Naive B cell (primary cell): ENCODE results near the gene SFSWAP. TPM values are rescaled to one million over a fixed set of nuclear protein-coding genes. Genes with fewer than 3 reads are reported as not detected.
A peak's percentile ranks its signal among the peaks of the same experiment; 100 is the strongest.
"Not testable (repeated sequence)": the region's sequence is repeated elsewhere in the genome, so short reads cannot be mapped to it uniquely, and the experiment has no call there.

Source experiments
- ATAC-seq, 2 donors: fragments of 150-1000 bp; cut with Tn5 transposase; 2 replicates each; pipeline ENCODE4 v1.10.0; 2021; ENCODE audit warnings: low read depth in 2 of 2, mild to moderate bottlenecking in 2 of 2, moderate library complexity in 2 of 2
- DNase-seq: peaks from one replicate; pipeline ENCODE4 v3.0.0; 2022
- H3K27ac Mint-ChIP-seq, 6 donors: one replicate each; pipeline ENCODE4 v1.8.0; 2020 to 2022; ENCODE audit warnings: mild to moderate bottlenecking in 6 of 6, mixed read lengths in 6 of 6, moderate library complexity in 5 of 6, inconsistent platforms in 2 of 6
- H3K27me3 Mint-ChIP-seq, 3 donors: one replicate each; pipeline ENCODE4 v1.8.0; 2021 to 2022; ENCODE audit warnings: mixed read lengths in 3 of 3, mild to moderate bottlenecking in 1 of 3
- H3K36me3 Mint-ChIP-seq, 2 donors: one replicate each; pipeline ENCODE4 v1.8.0; 2020 to 2022; ENCODE audit warnings: mixed read lengths in 2 of 2, inconsistent platforms in 1 of 2, mild to moderate bottlenecking in 1 of 2
- H3K4me1 Mint-ChIP-seq, 3 donors: one replicate each; pipeline ENCODE4 v1.8.0; 2020 to 2022; ENCODE audit warnings: mixed read lengths in 3 of 3, inconsistent platforms in 1 of 3, mild to moderate bottlenecking in 1 of 3, moderate library complexity in 1 of 3
- H3K4me3 Mint-ChIP-seq, 8 donors: one replicate each; pipeline ENCODE4 v1.8.0; 2020 to 2022; ENCODE audit warnings: mild to moderate bottlenecking in 8 of 8, mixed read lengths in 8 of 8, moderate library complexity in 8 of 8, inconsistent platforms in 2 of 8
- H3K9me3 Mint-ChIP-seq, 7 donors: one replicate each; pipeline ENCODE4 v1.8.0; 2020 to 2022; ENCODE audit warnings: mixed read lengths in 7 of 7, mild to moderate bottlenecking in 5 of 7, inconsistent platforms in 2 of 7, moderate library complexity in 1 of 7
- polyA plus RNA-seq, 6 donors: library from polyadenylated mRNA; unstranded; fragments of 300-500 nt; fragmentation: Illumina TruSeq; gene quantifications; one replicate each; pipeline ENCODE4 v1.2.3, GENCODE V29; 2021; ENCODE audit warnings: low read depth in 6 of 6

SFSWAP gene
- 10 to 100 TPM in 5 of 6 donors, 1 to 10 TPM in 1; 10.0 to 33.5 (median 19.0) TPM for polyA plus RNA-seq

DNA sequence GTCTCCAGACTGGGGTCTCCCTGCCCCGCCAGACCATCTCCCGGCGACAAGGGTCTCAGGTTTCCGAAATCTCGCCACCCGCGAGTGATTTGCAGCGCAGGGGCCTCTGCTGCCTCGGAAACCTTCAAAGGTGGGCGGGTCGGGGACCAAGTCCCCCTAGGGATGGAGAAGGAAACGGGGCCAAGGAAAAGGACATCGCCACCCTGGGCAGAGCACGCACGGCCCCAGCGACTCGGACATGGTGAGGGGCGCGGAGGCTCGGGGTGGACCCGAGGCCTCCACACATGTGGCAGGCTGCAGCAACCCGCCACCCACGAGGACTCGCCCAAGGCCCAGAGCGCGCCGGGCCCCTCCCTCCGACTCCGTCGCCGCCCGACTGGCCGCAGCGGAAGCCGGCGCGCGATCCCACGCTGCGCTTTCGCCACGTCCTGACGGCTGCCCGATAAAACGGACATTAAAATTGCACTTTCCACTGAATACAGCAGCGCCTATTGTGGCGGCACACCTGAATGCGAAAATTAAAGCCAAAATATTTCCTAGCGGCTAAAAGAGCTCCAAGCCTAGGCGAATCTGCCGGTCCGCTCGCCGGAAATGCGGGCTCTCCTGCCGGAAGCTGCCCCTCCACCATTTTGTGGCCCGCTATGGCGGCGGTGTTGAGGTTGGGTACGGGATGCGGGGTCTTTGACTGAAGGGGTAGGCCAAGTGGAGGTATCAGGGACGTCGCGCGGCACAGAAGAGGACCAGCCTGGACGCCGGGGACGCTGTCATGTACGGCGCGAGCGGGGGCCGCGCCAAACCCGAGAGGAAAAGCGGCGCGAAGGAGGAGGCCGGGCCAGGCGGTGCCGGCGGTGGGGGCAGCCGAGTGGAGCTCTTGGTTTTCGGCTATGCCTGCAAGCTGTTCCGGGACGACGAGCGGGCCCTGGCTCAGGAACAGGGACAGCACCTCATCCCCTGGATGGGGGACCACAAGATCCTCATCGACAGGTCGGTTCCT is at the start of gene SFSWAP:
SFSWAP (plus strand) TSS at position 627 of the 994 bp plus-strand sequence; CDS start at position 767, 140 bp downstream.
- H3K9me3 Mint-ChIP-seq: peaks cover 0 to 3% (median 1%) of the 10 kb centered on the region in 7 donors
- peaks cover 21 to 26% (median 22%) of the 10 kb centered on the region in 3 donors for H3K4me1 Mint-ChIP-seq
- DNase-seq: peak; percentile 81
- H3K27ac Mint-ChIP-seq: peak within 1 kb of the TSS; percentile 94 to 99 (median 99)
- no peaks in the 10 kb centered on the region for H3K27me3 Mint-ChIP-seq
- H3K36me3 Mint-ChIP-seq: peaks cover 0 to 17% of the 10 kb centered on the region in 2 donors
- ATAC-seq: peak; percentile 92
- H3K4me3 Mint-ChIP-seq: peak within 1 kb of the TSS; percentile 95 to 99 (median 97)

DNA sequence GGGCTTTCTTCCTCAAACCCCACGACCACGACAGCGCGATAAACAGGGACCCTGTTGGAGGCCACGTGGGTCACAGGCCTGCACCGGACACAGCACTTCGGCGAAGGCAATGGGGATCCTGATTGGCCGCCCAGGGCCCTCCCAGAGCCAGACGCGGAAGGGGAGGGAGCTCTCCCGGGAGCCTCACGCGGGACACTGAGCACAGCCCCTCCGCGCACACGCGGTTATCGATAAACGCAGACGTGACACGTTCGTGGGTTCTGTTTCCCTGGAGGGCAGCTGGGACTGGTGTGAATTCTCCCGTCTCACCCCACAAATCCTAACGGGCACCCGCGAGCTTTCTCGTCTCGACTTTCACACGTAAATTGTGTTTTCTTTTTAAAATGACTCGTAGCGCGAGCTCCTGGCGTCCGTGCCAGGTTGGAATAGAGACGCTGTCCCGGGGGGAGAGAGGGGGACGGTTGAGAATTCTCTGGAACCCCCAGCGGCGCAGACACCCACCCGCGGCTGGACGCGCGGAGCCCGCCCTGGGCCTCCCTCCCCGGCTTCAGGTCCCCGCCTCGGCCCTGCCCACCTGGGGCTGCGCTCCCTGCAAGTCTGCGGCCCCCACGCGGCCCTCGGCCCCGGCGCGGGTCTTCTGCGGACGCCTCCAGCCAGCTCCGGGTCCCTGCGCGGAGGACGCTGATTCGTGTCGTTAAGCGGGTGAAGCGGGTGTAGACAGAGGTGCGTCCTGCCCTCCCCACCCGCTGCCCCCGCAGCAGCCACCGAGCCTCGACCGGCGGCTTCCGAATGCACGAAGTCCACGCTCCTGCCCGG is 49.5 kb upstream of the SFSWAP start:
- not testable (repeated sequence) for H3K9me3 Mint-ChIP-seq, H3K27ac Mint-ChIP-seq, H3K4me1 Mint-ChIP-seq, H3K4me3 Mint-ChIP-seq, DNase-seq, H3K36me3 Mint-ChIP-seq
- H3K27me3 Mint-ChIP-seq: peaks cover 14 to 28% (median 27%) of the 10 kb centered on the region in 3 donors
- peak; percentile 30 to 46 for ATAC-seq

DNA sequence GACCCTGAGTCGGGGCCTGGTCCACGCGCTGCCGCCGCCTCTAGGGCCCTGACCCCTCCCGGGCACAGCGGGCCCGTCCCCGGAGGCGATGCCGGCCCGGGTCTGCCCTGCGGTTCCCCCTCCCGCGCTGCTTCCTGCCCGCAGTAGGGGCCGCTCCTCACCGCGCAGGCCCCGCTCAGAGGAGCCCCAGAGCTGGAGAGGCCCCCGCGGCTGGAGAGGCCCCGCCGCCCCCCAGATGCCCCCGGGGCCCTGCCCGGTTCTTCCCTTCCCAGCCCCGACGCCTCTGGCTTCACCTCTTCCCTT is 49.0 kb upstream of the SFSWAP start:
- ATAC-seq: peak; percentile 49 to 59
- not testable (repeated sequence) for H3K9me3 Mint-ChIP-seq, H3K4me1 Mint-ChIP-seq, H3K36me3 Mint-ChIP-seq, DNase-seq, H3K27ac Mint-ChIP-seq
- Mint-ChIP-seq H3K27me3 (peaks cover 10 to 25% (median 22%) of the 10 kb centered on the region in 3 donors), H3K4me3 (peak overlapping the region in 7 of 8 donors; percentile 40 to 87 (median 77))

DNA sequence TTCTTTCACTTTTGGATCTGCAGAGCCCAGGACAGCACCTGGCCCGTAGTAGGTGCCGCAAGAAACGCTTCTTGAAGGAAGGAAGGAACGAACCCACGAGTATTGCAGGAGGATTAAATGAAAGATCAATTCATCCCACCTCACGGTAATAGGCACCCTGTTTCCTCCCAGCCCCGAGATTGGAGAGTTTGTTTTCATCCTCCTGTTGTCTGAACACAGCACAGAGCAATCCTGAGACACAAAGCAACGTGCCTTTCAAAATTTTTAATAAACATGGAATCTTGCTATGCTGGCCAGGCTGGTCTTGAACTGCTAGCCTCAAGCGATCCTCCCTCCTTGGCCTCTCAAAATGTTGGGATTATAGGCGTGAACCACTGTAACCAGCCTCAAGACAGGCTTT is 48.5 kb upstream of the SFSWAP start:
- DNase-seq, ATAC-seq, H3K9me3 Mint-ChIP-seq, H3K36me3 Mint-ChIP-seq, H3K27ac Mint-ChIP-seq, H3K4me1 Mint-ChIP-seq: not testable (repeated sequence)
- Mint-ChIP-seq H3K27me3 (peaks cover 8 to 21% (median 19%) of the 10 kb centered on the region in 3 donors), H3K4me3 (peak overlapping the region; percentile 40 to 87 (median 70))

DNA sequence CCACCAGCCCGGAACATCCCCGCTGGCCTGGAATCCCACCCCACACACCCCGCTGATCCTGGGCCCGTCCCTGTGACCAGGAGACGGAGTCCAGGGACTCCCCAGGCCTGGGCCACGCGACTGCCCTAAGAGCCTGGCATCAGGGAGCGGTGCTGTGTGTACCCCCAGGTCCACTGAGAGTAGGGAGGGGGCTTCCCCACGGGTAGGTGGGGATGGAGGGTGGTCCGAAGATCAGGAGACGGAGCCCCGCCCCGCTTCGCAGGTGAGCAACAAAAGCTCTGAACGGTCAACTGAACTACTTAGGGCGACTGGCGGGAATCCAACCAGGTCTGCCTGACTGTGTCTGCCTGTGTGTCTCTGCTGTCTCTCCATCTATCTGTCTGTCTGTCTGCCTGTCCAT is 45.2 kb upstream of the SFSWAP start:
- Mint-ChIP-seq H3K4me1 (peaks cover 4 to 12% (median 5%) of the 10 kb centered on the region in 3 donors), H3K27me3 (peaks cover 4 to 17% (median 16%) of the 10 kb centered on the region in 3 donors)
- H3K4me3 Mint-ChIP-seq, DNase-seq, H3K36me3 Mint-ChIP-seq, H3K9me3 Mint-ChIP-seq, ATAC-seq, H3K27ac Mint-ChIP-seq: not testable (repeated sequence)

DNA sequence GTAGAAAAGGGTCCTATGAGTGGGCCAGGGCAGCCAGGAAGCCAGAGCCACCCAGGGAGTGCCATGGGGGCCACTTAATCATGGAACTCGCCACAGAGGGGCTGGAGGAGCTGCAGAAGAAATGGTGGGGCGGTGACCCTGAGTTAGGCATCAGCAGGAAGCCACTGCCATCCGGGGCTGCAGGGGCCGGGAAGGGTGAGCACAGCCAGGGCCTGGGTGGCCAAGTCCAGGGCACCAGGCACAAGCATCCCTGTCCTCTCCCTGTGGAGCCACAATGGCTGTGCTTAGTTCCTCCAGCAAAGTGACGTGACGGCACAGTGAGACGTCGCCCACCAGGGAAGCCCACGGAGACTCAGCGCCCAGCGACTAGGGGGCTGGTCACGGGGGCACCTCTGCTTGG is 44.4 kb upstream of the SFSWAP start:
- not testable (repeated sequence) for ATAC-seq, H3K36me3 Mint-ChIP-seq, DNase-seq, H3K9me3 Mint-ChIP-seq, H3K4me3 Mint-ChIP-seq
- Mint-ChIP-seq H3K27me3 (peaks cover 7 to 17% (median 16%) of the 10 kb centered on the region in 3 donors), H3K4me1 (peaks cover 4 to 12% (median 5%) of the 10 kb centered on the region in 3 donors), H3K27ac (peak overlapping the region in 1 of 6 donors; percentile 69)

DNA sequence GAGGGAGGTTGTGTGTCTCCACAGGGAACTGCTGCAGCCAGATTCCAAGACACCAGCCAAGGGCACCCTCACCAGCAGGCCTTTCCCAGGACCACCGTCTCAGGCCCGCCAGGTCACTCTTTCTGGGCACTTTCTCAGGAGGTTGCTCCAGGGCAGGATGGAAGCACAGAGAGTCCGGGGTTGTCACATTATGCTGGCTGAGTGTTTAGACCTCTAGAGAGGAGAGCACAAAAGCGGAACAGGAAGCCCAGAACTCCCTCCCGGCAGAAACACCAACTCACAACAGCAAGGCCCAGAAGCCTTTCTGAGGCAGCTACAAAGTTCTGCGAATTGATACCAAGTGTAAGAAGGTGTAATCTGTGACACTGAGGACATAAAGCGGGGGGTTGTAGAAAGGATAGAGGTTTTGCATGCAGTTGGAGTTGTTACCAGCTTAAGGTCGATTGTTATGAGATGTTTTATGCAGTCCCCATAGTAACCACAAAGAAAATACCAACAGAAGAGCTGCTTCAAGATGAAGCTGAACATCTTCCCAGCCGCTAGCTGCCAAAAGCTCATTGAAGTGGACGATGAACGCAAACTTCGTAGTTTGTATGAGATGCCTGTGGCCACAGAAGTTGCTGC is 43.8 kb upstream of the SFSWAP start:
- Mint-ChIP-seq H3K27ac (peak overlapping the region in 5 of 6 donors; percentile 70 to 94 (median 78)), H3K27me3 (peaks cover 7 to 17% (median 14%) of the 10 kb centered on the region in 3 donors), H3K4me1 (peaks cover 3 to 12% (median 5%) of the 10 kb centered on the region in 3 donors)
- not testable (repeated sequence) for H3K36me3 Mint-ChIP-seq, H3K4me3 Mint-ChIP-seq, H3K9me3 Mint-ChIP-seq
- DNase-seq: peak; percentile 12
- peak; percentile 73 to 78 for ATAC-seq

DNA sequence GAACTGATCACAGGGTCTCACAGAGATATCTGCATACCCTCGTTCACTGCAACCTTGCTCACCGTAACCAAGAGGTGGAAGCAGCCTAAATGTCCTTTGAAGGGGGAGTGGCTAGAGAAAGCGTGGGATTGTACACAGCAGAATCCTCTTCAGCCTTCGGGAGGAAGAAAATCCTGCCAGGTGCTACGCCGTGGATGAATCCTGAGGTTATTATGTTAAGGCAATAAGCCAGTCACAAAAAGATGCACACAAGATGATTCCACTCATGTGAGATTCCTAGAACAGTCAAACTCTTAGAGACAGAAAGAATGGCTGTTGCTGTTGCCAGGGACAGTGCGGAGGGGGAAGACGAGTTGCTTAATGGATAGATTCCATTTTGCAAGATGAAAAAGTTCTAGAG is 39.6 kb upstream of the SFSWAP start:
- Mint-ChIP-seq H3K36me3 (peaks cover 0 to 13% of the 10 kb centered on the region in 2 donors), H3K27ac (no peak overlapping the region), H3K27me3 (peaks cover 4 to 30% (median 29%) of the 10 kb centered on the region in 3 donors), H3K4me1 (peaks cover 0 to 9% (median 5%) of the 10 kb centered on the region in 3 donors), H3K9me3 (peaks cover 3 to 9% (median 6%) of the 10 kb centered on the region in 7 donors), H3K4me3 (no peak overlapping the region)
- no peak for DNase-seq
- ATAC-seq: no peak

DNA sequence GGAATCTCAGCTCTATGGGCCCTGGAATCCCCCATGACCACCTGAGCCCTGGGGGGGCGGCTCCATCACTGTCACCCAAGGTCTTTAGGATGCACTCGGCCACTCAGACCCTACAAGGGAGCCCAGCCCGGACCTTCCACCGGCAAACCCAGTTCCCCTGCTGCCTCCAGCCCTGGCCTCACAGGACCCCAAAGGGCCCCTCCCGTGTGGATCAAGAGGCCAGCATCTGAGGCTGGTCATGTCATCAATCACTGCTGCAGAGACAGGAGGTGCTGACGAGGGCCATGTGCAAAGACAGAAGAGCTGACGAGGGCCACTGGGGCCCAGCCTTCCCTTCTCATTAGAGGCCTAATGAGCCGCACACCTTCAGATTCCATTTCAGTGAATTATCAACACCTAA is 39.0 kb upstream of the SFSWAP start:
- DNase-seq: no peak
- peaks cover 0 to 13% of the 10 kb centered on the region in 2 donors for H3K36me3 Mint-ChIP-seq
- H3K27ac Mint-ChIP-seq: peak overlapping the region in 1 of 6 donors; percentile 21
- no peak overlapping the region for H3K4me3 Mint-ChIP-seq
- peaks cover 0 to 8% (median 4%) of the 10 kb centered on the region in 3 donors for H3K4me1 Mint-ChIP-seq
- H3K9me3 Mint-ChIP-seq: peaks cover 3 to 14% (median 6%) of the 10 kb centered on the region in 7 donors
- peaks cover 9 to 30% (median 28%) of the 10 kb centered on the region in 3 donors for H3K27me3 Mint-ChIP-seq
- ATAC-seq: no peak

DNA sequence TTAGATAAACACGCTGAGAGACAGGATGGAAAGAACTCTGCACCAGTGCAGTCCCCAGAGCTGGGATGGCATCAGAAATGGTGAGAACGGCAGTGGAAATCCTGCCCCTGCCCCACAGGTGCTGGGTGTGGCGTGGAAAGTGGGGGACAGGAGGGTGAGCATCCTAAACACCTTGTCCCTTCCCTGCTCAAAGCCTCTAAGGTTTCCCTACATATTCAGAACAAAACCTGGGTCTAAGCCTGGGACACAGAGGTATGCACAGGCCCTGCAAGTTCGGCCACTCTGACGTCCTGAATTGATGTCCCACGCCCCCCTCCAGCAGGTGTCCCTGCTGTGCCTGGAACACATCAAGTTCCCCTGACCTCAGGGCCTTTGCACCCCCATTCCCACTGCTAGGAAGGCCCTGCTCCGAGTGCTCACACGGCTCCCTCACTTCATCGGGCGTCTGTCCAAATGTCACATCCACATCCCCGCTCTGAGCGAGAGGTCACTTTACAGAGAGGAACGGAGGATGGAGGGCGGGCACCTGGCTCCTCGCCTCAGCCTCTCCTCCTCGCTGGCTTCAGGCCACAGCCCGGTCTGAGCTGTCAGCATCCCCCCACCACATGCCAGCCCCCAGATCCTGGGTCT is 38.5 kb upstream of the SFSWAP start:
- DNase-seq (no peak), ATAC-seq (no peak)
- no peak overlapping the region for H3K27ac Mint-ChIP-seq
- H3K9me3 Mint-ChIP-seq: peaks cover 3 to 14% (median 6%) of the 10 kb centered on the region in 7 donors
- H3K27me3 Mint-ChIP-seq: peaks cover 9 to 30% (median 28%) of the 10 kb centered on the region in 3 donors
- peaks cover 0 to 13% of the 10 kb centered on the region in 2 donors for H3K36me3 Mint-ChIP-seq
- no peak overlapping the region for H3K4me3 Mint-ChIP-seq
- peaks cover 0 to 2% (median 0%) of the 10 kb centered on the region in 3 donors for H3K4me1 Mint-ChIP-seq

DNA sequence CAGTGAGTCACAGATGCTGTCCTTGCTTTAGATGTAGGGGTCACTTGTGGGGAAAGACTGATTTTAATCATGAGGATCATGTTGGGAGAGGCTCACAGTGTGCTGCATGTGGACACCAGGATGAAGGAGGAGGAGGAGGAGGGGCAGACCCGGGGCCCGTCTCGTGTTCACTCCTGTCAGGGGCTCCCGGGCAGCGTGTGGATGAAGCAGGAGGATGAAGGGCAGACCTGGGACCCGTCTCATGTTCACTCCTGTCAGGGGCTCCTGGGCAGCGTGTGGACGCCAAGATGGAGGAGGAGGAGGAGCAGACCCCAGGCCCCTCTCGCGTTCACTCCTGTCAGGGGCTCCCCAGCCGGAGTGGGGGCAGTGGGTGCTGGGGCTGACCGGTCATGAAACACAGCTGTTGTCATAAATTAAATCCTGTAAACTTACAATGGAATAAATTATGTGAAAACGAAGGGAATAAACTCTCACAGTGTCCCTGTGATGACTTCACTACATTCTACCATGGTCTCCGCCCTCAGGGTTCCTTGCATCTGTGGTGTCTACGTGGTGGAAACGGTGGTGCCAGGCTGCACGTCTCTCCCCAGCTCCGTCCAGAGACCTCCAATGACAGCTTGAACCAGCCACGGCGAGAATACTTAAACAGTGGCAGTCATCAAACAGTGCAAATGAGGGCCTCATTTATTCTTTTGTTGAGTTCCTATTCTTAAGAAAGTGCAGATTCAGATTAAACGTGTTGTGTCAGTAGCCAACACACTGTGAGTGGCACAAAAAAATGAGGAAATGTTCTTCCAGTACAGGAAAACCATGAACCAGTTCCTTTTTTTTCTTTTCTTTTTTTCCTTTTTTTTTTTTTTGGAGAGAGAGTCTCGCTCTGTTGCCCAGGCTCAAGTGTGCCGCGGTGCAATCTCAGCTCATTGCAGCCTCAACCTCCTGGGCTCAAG is 37.7 kb upstream of the SFSWAP start:
- Mint-ChIP-seq H3K4me3 (no peak overlapping the region), H3K36me3 (peaks cover 0 to 13% of the 10 kb centered on the region in 2 donors), H3K27me3 (peaks cover 9 to 28% (median 26%) of the 10 kb centered on the region in 3 donors), H3K9me3 (peaks cover 3 to 14% (median 6%) of the 10 kb centered on the region in 7 donors), H3K27ac (no peak overlapping the region), H3K4me1 (no peaks in the 10 kb centered on the region)
- DNase-seq (no peak), ATAC-seq (no peak)

DNA sequence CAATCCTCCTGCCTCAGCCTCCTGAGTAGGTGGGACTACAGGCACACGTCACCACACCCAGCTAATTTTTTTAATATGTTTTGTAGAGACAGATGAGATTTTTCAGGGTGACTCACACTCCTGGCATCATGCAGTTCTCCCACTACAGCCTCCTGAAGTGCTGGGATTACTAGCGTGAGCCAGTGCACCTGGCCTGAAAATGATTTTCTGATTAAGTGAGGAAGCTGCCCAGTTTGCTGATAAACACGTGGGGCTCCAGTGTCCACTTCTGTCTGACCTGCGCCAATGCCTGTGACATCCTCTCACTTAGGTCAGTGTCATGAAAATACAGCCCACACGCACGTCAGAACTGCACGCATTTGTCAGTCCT is 37.0 kb upstream of the SFSWAP start:
- DNase-seq (no peak), ATAC-seq (no peak)
- peaks cover 9 to 28% (median 24%) of the 10 kb centered on the region in 3 donors for H3K27me3 Mint-ChIP-seq
- no peak overlapping the region for H3K27ac Mint-ChIP-seq
- H3K36me3 Mint-ChIP-seq: peaks cover 0 to 13% of the 10 kb centered on the region in 2 donors
- H3K4me3 Mint-ChIP-seq: no peak overlapping the region
- H3K9me3 Mint-ChIP-seq: peaks cover 3 to 14% (median 6%) of the 10 kb centered on the region in 7 donors
- no peaks in the 10 kb centered on the region for H3K4me1 Mint-ChIP-seq
